Smooth muscle cell (in vitro differentiated cells): ENCODE data around the gene TOR1A. TPM values are rescaled to one million over a fixed set of nuclear protein-coding genes. Genes with fewer than 3 reads are reported as not detected.
A peak's percentile ranks its signal among the peaks of the same experiment; 100 is the strongest.
"Not testable (repeated sequence)": the region's sequence is repeated elsewhere in the genome, so short reads cannot be mapped to it uniquely, and the experiment has no call there.

Source experiments
- DNase-seq: peaks from one replicate; lab custom pipeline; 2025; ENCODE audit not compliant: unreplicated experiment; lab: John Stamatoyannopoulos, UW
- H2AFZ ChIP-seq: fragments of 200-600 bp; sonication (generic); 2 replicates; pipeline ENCODE4 v1.6.0; 2016; ENCODE audit warnings: antibody characterized with exemption, low read depth, mild to moderate bottlenecking
- H3F3A ChIP-seq: fragments of 200-600 bp; sonication (generic); 2 replicates; pipeline ENCODE4 v1.6.0; 2017; ENCODE audit warnings: antibody characterized with exemption, low read depth
- H3K27ac ChIP-seq: fragments of 200-600 bp; sonication (generic); 2 replicates; pipeline ENCODE4 v1.5.1; 2016; ENCODE audit warnings: low read depth, mild to moderate bottlenecking
- H3K27me3 ChIP-seq: fragments of 200-600 bp; sonication (generic); 2 replicates; pipeline ENCODE4 v1.6.1; 2016; ENCODE audit warnings: low read depth, mild to moderate bottlenecking
- H3K36me3 ChIP-seq: fragments of 200-600 bp; sonication (generic); 2 replicates; pipeline ENCODE4 v1.5.1; 2016; ENCODE audit warnings: low read depth
- H3K4me1 ChIP-seq: fragments of 200-600 bp; sonication (generic); 2 replicates; pipeline ENCODE4 v1.5.1; 2016; ENCODE audit warnings: low read depth
- H3K4me2 ChIP-seq: fragments of 200-600 bp; sonication (generic); 2 replicates; pipeline ENCODE4 v1.6.0; 2016; ENCODE audit warnings: mild to moderate bottlenecking
- H3K4me3 ChIP-seq: fragments of 200-600 bp; sonication (generic); 2 replicates; pipeline ENCODE4 v1.5.1; 2016; ENCODE audit warnings: mild to moderate bottlenecking
- H3K79me2 ChIP-seq: fragments of 200-600 bp; sonication (generic); 2 replicates; pipeline ENCODE4 v1.6.0; 2016; ENCODE audit warnings: low read depth, mild to moderate bottlenecking
- H3K9ac ChIP-seq: fragments of 200-600 bp; sonication (generic); 2 replicates; pipeline ENCODE4 v1.6.0; 2016; ENCODE audit warnings: low read depth
- H3K9me3 ChIP-seq: fragments of 200-600 bp; sonication (generic); replicated peaks from 2 replicates; pipeline ENCODE4 v1.5.1; 2016; ENCODE audit warnings: low read depth
- H4K20me1 ChIP-seq: fragments of 200-600 bp; sonication (generic); 2 replicates; pipeline ENCODE4 v1.6.0; 2016; ENCODE audit warnings: low read depth
- WGBS: methylation state at CpG from one replicate; pipeline ENCODE4 v1.1.7; 2016; ENCODE audit warnings: low lambda C conversion rate; 5-methylcytosine and 5-hydroxymethylcytosine counted together
- polyA plus RNA-seq: library from polyadenylated mRNA; unstranded; fragments of >200 nt; fragmentation: Nextera tagmentation; extraction: Ambion mirVana; gene quantifications from 2 replicates; pipeline ENCODE4 v1.2.1, GENCODE V29; 2016
- total RNA-seq: library from RNA; depleted of rRNA; stranded (reverse); fragments of >200 nt; gene quantifications from 2 replicates; pipeline ENCODE4 v1.2.3, GENCODE V29; 2014
- TF ChIP-seq, protein P1 (sequence below): fragments of 200-600 bp; sonication (generic); IDR thresholded peaks from 2 replicates; pipeline ENCODE4 v1.5.1; 2017; ENCODE audit warnings: borderline replicate concordance, mild to moderate bottlenecking, antibody characterized with exemption; ENCODE audit not compliant: insufficient read depth, poor library complexity, severe bottlenecking

Gene TOR1A
- total and polyA plus RNA-seq, 2 experiments from 2014 or later, result 38.5 to 46.1 TPM

DNA sequence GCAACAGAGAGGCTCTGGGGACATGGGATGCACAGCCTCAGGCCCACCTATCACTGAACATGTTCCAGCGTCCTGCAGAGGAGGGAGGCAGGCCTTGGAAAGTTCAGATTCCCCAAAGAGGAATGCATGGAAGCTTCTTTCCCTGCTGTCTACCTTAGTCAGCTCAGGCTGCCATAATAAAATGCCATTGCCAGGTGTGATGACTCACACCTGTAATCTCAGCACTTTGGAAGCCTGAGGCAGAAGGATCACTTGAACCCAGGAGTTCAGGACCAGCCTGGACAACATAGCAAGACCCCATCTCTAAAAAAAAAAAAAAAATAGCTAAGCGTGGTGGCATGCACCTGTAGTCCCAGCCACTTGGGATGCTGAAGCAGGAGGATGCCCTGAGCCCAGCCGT is 45.5 kb downstream of the TOR1A start:
- 94% methylated on average over 3 of the region's 3 CpGs for WGBS
- Histone ChIP-seq H3K79me2 (no peaks in the 10 kb centered on the region), H3F3A (peaks cover 11% of the 10 kb centered on the region), H3K9ac (no peak overlapping the region), H3K4me1 (peaks cover 4% of the 10 kb centered on the region), H4K20me1 (no peaks in the 10 kb centered on the region), H3K27me3 (no peaks in the 10 kb centered on the region), H3K27ac (no peak overlapping the region), H3K36me3 (no peaks in the 10 kb centered on the region), H3K4me2 (no peak overlapping the region), H3K9me3 (no peaks in the 10 kb centered on the region), H2AFZ (no peak overlapping the region), H3K4me3 (no peak overlapping the region)
- DNase-seq, result no peak
- TF ChIP-seq, protein P1, sequence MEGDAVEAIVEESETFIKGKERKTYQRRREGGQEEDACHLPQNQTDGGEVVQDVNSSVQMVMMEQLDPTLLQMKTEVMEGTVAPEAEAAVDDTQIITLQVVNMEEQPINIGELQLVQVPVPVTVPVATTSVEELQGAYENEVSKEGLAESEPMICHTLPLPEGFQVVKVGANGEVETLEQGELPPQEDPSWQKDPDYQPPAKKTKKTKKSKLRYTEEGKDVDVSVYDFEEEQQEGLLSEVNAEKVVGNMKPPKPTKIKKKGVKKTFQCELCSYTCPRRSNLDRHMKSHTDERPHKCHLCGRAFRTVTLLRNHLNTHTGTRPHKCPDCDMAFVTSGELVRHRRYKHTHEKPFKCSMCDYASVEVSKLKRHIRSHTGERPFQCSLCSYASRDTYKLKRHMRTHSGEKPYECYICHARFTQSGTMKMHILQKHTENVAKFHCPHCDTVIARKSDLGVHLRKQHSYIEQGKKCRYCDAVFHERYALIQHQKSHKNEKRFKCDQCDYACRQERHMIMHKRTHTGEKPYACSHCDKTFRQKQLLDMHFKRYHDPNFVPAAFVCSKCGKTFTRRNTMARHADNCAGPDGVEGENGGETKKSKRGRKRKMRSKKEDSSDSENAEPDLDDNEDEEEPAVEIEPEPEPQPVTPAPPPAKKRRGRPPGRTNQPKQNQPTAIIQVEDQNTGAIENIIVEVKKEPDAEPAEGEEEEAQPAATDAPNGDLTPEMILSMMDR, result no peak

DNA sequence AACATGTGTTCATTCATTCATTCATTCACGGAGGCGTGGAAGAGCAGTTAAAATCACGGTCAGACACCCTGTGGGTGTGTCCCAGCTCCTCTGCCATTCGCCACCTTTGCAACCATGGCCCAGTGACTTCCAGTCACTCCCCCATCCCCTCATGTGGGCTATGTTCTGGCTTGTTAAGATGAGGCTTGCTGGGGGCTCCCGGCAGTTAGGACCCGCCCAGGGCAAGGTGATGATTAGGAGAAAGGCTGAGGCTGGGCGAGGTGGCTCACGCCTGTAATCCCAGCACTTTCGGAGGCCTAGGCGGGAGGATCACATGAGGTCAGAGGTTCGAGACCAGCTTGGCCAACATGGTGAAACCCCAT is 46.2 kb downstream of the TOR1A start:
- Histone ChIP-seq H3K9ac (no peak overlapping the region), H4K20me1 (no peaks in the 10 kb centered on the region)

DNA sequence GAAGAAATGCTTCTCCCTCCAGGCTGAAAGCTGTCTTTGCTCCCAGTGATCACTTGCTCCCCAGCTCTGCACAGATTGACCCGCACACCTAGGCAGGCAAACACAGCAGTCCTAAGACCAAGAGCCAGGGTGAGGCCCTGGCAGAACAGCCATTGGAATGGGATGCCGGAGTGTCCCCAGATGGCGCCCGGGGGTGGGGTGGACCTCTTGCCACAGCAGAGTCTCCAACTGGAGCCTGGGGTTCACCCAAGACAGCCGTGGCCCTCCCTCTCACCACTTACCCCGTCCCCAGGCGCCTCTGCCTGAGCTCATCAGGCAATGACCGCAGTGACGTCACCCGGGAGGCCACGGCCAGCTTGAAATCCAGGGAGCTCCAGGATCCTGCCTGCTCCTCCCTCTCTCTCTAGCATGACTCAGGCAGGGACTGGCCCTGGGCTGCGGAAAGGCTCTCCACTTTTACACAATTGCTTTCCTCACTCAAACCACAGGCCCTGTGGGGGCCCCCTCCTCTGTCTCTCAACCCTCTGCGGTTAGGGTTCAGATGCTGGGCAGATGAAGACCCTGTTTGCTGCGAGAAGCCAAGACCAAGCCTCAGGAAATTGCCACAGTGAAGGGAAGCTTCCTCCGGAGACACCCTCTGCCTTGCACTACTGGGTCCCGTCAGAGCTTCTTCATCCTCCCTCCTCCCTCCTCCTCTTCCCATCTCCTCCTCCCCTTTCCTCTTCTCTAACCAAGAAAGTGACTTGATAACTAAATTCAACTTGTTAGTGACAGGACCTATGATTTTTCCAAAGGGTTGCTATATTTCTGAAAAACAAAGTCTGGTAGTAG is 46.8 kb downstream of the TOR1A start:
- Histone ChIP-seq H3K27ac (peak overlapping the region; percentile 91), H3K9ac (peak overlapping the region; percentile 59), H3K4me2 (peak overlapping the region; percentile 64), H3K9me3 (no peaks in the 10 kb centered on the region), H3F3A (peaks cover 11% of the 10 kb centered on the region), H3K27me3 (no peaks in the 10 kb centered on the region), H3K4me1 (peaks cover 4% of the 10 kb centered on the region), H4K20me1 (no peaks in the 10 kb centered on the region), H3K4me3 (no peak overlapping the region), H3K79me2 (no peaks in the 10 kb centered on the region), H3K36me3 (no peaks in the 10 kb centered on the region), H2AFZ (no peak overlapping the region)
- TF ChIP-seq, protein P1, result no peak
- WGBS, result 15% methylated on average over 16 of the region's 16 CpGs
- DNase-seq, result peak; percentile 92

More for the DNA sequence above, 46.2 kb downstream of the TOR1A start:
- Histone ChIP-seq H3K36me3 (no peaks in the 10 kb centered on the region), H3K79me2 (no peaks in the 10 kb centered on the region), H3K9me3 (no peaks in the 10 kb centered on the region), H2AFZ (no peak overlapping the region), H3K4me2 (peak overlapping the region; percentile 19), H3K4me3 (no peak overlapping the region), H3K4me1 (peaks cover 4% of the 10 kb centered on the region), H3F3A (peaks cover 11% of the 10 kb centered on the region), H3K27me3 (no peaks in the 10 kb centered on the region), H3K27ac (peak overlapping the region; percentile 91)
- DNase-seq, result no peak
- TF ChIP-seq, protein P1, result no peak
- 60% methylated on average over 11 of the region's 11 CpGs for WGBS

DNA sequence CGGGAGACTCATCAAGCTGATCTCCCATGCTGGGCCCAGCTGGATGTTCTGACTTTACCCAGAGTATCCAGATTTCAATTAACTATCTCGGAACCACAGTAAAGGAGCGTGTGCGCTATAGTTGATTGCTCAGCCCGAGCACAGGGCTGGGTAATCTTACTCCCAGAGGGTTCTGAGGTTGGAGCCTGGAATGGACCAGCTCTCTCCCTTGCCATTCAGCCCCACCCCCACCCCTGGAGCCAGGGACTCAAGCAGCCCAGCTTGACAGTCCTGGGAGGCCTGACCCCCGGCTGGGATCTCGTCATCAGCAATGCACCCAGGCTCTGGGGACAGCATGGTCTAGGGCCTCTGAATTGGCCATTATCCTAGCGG is 47.4 kb downstream of the TOR1A start:
- Histone ChIP-seq H3K4me2 (peak overlapping the region; percentile 64), H3F3A (peaks cover 11% of the 10 kb centered on the region), H3K9me3 (no peaks in the 10 kb centered on the region), H3K4me1 (peaks cover 4% of the 10 kb centered on the region), H3K9ac (peak overlapping the region; percentile 59), H2AFZ (no peak overlapping the region), H3K79me2 (no peaks in the 10 kb centered on the region), H3K27me3 (no peaks in the 10 kb centered on the region), H3K27ac (peak overlapping the region; percentile 91), H3K4me3 (no peak overlapping the region), H3K36me3 (no peaks in the 10 kb centered on the region), H4K20me1 (no peaks in the 10 kb centered on the region)
- TF ChIP-seq, protein P1, result no peak
- DNase-seq, result no peak
- 67% methylated on average over 8 of the region's 8 CpGs for WGBS

DNA sequence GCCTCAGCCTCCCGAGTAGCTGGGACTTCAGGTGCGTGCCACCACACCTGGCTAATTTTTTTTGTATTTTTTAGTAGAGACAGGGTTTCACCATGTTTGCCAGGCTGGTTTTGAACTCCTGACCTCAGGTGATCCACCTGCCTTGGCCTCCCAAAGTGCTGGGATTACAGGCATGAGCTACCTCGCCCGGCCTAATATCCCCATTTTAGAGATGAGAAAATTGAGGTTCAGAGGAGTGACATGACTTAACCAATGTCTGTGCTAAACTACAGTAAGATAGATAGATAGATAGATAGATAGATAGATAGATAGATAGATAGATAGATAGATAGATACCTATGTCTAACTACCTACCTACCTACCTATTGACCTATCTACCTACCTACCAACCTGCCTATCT is 47.8 kb downstream of the TOR1A start:
- H3K79me2 ChIP-seq, H2AFZ ChIP-seq, DNase-seq, H3K4me3 ChIP-seq, H3K27me3 ChIP-seq, H3K9me3 ChIP-seq, H3K9ac ChIP-seq, H3K4me1 ChIP-seq, H3K36me3 ChIP-seq, H4K20me1 ChIP-seq: not testable (repeated sequence)
- WGBS, result 99% methylated on average over 4 of the region's 4 CpGs
- peaks cover 11% of the 10 kb centered on the region for H3F3A ChIP-seq
- H3K27ac ChIP-seq, result peak overlapping the region; percentile 91
- peak overlapping the region; percentile 64 for H3K4me2 ChIP-seq
